HG03060 (cell line): ENCODE data around the gene PLIN5.

ENCODE experiments used
- ATAC-seq: cut with Tn5 transposase; IDR thresholded peaks from one replicate; pipeline ENCODE4 v1.9.1; 2021; ENCODE audit warnings: low read depth, moderate number of reproducible peaks; ENCODE audit not compliant: unreplicated experiment

The PLIN5 gene

GRCh38 chr19:4493104-4493928, 41.7 kb downstream of the PLIN5 start:
- no peak for ATAC-seq

- ATAC-seq: no peak
Observed at GRCh38 chr19:4492337-4493103, 42.5 kb downstream of the PLIN5 start.

DNA sequence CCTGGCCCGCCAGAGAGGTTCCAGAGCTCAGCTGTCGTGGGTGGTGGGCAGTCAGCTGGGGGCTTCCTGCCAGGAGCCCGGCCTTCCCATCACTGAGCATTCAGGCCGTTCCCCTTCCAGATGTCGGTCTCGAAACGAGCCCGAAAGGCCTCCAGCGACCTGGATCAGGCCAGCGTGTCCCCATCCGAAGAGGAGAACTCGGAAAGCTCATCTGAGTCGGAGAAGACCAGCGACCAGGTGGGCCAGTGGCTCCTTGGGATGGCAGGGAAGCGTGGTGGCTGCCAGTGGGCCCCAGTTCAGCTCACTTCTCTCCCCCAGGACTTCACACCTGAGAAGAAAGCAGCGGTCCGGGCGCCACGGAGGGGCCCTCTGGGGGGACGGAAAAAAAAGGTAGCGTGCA, 43.6 kb downstream of the PLIN5 start:
- no peak for ATAC-seq

- ATAC-seq: no peak
Observed at GRCh38 chr19:4488496-4488895, 46.5 kb downstream of the PLIN5 start.

DNA sequence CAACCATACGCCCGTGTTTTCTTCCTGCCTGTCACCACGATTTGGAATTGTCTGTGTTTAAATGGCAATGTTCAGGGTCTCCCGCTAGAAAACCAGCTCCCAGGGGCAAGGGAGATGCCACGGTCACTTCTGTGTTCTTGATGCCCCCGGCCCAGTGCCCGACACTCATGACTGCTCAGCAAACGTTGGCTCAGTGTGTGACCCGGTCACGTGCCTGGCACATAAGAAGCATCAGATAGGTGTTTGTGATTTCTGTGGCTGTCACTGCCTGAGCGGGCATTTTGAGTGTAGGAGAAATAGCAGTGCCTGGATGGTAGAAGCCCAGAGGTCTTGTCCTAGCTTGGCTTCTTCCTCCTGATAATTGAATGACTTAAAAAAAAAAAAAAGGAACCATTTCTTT, 47.5 kb downstream of the PLIN5 start:
- no peak for ATAC-seq

GRCh38 chr19:4483385-4483784, 51.6 kb downstream of the PLIN5 start:
- no peak for ATAC-seq

DNA sequence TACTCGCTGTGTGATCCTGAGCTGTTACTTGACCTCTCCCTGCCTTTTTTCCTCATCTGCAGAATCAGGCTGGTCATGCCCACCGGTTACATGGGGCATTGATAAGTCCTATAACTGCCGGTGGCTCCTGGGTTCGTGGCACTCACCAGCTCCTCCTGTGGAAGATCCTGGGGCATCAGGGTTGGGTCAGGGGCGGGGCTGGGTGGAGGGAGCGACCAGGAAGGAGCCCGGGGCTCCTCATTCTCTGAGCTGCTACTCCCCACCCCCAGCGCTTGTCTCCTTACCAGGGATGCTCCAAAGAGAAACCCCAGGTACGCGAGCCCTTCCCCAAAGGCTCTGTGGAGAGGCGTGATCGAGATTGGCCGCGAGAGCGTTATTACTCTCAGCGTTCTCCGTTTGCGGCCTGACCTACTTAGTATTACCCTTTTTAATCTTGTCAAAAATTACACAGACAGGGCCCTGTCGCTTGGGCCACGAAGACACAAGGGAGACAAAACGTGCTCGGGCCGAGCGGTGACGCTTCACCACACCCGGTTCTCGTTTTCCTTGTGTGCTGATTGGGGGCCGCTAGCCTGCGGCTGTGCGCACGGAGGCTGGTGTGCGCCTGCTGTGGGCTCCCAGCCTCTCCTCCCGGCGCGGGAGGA, 52.2 kb downstream of the PLIN5 start:
- ATAC-seq: no peak

GRCh38 chr19:4477034-4477801, 57.8 kb downstream of the PLIN5 start:
- no peak for ATAC-seq

- no peak for ATAC-seq
Observed at GRCh38 chr19:4474514-4475022, 60.5 kb downstream of the PLIN5 start.

GRCh38 chr19:4473763-4474513, 61.1 kb downstream of the PLIN5 start:
- no peak for ATAC-seq

- no peak for ATAC-seq
Observed at GRCh38 chr19:4473011-4473762, 61.8 kb downstream of the PLIN5 start.
